Measurements from ENCODE around the gene ARHGEF28. TPM values are rescaled to one million over a fixed set of nuclear protein-coding genes. Genes with fewer than 3 reads are reported as not detected.

ARHGEF28 gene
- total and polyA plus RNA-seq, 2 of the 13 experiments (the other 11 are each of a cell fraction or from before 2014, with no cell fraction given): 17.4 to 34.1 TPM

DNA sequence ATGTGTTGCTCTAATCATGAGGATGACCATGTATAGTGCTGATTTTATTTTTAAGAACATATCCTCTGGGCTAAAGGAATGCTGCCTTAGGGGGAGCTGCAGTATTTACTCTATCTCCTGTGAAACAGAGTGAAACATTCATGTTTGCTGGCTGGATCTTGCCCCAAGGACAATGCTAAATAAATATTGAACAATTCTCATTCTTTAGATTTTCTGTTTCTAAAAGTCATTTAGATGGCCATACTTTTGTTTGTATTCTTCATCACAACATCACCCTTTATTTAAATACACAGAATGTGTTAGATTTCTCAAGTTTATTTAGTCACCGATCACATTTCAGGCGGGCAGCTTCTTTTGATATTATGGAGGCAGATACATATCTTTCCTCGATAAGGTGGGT lies 103.3 kb downstream of the ARHGEF28 start (continued):
- TF ChIP-seq, protein P1, sequence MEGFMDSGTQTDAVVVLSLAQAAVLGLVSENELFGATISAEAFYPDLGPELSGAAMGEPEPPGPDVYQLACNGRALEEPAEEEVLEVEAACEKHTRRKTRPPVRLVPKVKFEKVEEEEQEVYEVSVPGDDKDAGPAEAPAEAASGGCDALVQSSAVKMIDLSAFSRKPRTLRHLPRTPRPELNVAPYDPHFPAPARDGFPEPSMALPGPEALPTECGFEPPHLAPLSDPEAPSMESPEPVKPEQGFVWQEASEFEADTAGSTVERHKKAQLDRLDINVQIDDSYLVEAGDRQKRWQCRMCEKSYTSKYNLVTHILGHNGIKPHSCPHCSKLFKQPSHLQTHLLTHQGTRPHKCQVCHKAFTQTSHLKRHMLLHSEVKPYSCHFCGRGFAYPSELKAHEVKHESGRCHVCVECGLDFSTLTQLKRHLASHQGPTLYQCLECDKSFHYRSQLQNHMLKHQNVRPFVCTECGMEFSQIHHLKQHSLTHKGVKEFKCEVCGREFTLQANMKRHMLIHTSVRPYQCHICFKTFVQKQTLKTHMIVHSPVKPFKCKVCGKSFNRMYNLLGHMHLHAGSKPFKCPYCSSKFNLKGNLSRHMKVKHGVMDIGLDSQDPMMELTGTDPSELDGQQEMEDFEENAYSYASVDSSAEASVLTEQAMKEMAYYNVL (CRISPR knock-in tag; IDR thresholded peaks at IDR 0.05; ENCODE audit: borderline replicate concordance): peak; percentile 25; the same call in 1 of the 2 replicates
- TF ChIP-seq SKI (IDR thresholded peaks at IDR 0.05; ENCODE audit: partially characterized antibody): peak; percentile 74
- TF ChIP-seq TBL1XR1 (IDR thresholded peaks at IDR 0.05; ENCODE audit: borderline replicate concordance, low read length, partially characterized antibody): peak; percentile 61
- TF ChIP-seq, protein P2, sequence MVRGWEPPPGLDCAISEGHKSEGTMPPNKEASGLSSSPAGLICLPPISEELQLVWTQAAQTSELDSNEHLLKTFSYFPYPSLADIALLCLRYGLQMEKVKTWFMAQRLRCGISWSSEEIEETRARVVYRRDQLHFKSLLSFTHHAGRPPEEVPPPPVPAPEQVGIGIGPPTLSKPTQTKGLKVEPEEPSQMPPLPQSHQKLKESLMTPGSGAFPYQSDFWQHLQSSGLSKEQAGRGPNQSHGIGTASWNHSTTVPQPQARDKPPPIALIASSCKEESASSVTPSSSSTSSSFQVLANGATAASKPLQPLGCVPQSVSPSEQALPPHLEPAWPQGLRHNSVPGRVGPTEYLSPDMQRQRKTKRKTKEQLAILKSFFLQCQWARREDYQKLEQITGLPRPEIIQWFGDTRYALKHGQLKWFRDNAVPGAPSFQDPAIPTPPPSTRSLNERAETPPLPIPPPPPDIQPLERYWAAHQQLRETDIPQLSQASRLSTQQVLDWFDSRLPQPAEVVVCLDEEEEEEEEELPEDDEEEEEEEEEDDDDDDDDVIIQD (CRISPR knock-in tag; IDR thresholded peaks at IDR 0.05; ENCODE audit: low read depth): peak; percentile 78; the same call in 1 of the 2 replicates
- TF ChIP-seq, protein P3, sequence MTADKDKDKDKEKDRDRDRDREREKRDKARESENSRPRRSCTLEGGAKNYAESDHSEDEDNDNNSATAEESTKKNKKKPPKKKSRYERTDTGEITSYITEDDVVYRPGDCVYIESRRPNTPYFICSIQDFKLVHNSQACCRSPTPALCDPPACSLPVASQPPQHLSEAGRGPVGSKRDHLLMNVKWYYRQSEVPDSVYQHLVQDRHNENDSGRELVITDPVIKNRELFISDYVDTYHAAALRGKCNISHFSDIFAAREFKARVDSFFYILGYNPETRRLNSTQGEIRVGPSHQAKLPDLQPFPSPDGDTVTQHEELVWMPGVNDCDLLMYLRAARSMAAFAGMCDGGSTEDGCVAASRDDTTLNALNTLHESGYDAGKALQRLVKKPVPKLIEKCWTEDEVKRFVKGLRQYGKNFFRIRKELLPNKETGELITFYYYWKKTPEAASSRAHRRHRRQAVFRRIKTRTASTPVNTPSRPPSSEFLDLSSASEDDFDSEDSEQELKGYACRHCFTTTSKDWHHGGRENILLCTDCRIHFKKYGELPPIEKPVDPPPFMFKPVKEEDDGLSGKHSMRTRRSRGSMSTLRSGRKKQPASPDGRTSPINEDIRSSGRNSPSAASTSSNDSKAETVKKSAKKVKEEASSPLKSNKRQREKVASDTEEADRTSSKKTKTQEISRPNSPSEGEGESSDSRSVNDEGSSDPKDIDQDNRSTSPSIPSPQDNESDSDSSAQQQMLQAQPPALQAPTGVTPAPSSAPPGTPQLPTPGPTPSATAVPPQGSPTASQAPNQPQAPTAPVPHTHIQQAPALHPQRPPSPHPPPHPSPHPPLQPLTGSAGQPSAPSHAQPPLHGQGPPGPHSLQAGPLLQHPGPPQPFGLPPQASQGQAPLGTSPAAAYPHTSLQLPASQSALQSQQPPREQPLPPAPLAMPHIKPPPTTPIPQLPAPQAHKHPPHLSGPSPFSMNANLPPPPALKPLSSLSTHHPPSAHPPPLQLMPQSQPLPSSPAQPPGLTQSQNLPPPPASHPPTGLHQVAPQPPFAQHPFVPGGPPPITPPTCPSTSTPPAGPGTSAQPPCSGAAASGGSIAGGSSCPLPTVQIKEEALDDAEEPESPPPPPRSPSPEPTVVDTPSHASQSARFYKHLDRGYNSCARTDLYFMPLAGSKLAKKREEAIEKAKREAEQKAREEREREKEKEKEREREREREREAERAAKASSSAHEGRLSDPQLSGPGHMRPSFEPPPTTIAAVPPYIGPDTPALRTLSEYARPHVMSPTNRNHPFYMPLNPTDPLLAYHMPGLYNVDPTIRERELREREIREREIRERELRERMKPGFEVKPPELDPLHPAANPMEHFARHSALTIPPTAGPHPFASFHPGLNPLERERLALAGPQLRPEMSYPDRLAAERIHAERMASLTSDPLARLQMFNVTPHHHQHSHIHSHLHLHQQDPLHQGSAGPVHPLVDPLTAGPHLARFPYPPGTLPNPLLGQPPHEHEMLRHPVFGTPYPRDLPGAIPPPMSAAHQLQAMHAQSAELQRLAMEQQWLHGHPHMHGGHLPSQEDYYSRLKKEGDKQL (CRISPR knock-in tag; IDR thresholded peaks at IDR 0.05; ENCODE audit: low read depth): peak; percentile 82; the same call in 1 of the 2 replicates
- peak; percentile 50; the same call in 1 of the 2 replicates for TF ChIP-seq NKX3-1 (CRISPR knock-in tag; IDR thresholded peaks at IDR 0.05)
- TF ChIP-seq ZNF543 (CRISPR knock-in tag; IDR thresholded peaks at IDR 0.05): no peak
- TF ChIP-seq, protein P4, sequence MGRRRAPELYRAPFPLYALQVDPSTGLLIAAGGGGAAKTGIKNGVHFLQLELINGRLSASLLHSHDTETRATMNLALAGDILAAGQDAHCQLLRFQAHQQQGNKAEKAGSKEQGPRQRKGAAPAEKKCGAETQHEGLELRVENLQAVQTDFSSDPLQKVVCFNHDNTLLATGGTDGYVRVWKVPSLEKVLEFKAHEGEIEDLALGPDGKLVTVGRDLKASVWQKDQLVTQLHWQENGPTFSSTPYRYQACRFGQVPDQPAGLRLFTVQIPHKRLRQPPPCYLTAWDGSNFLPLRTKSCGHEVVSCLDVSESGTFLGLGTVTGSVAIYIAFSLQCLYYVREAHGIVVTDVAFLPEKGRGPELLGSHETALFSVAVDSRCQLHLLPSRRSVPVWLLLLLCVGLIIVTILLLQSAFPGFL (CRISPR knock-in tag; IDR thresholded peaks at IDR 0.05): no peak
- TF ChIP-seq, protein P5, sequence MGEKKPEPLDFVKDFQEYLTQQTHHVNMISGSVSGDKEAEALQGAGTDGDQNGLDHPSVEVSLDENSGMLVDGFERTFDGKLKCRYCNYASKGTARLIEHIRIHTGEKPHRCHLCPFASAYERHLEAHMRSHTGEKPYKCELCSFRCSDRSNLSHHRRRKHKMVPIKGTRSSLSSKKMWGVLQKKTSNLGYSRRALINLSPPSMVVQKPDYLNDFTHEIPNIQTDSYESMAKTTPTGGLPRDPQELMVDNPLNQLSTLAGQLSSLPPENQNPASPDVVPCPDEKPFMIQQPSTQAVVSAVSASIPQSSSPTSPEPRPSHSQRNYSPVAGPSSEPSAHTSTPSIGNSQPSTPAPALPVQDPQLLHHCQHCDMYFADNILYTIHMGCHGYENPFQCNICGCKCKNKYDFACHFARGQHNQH (CRISPR knock-in tag; IDR thresholded peaks at IDR 0.05): peak; percentile 22; the same call in 1 of the 2 replicates
- TF ChIP-seq NR2F1 (CRISPR knock-in tag; IDR thresholded peaks at IDR 0.05): peak in 1 of 2 experiments; percentile 35; a peak in 1 of 4 replicates
- peak; percentile 78; the same call in 1 of the 2 replicates for TF ChIP-seq SALL1 (CRISPR knock-in tag; IDR thresholded peaks at IDR 0.05)
- peak; percentile 80 for TF ChIP-seq PPARG (CRISPR knock-in tag; conservative IDR thresholded peaks at IDR 0.05)
- TF ChIP-seq ZNF644 (CRISPR knock-in tag; IDR thresholded peaks at IDR 0.05; ENCODE audit: low read depth): 0 out of 2 replicates have a peak, but pooled peaks have one; percentile 37
- TF ChIP-seq KLF16 (CRISPR knock-in tag; IDR thresholded peaks at IDR 0.05): peak in 1 of 2 experiments; percentile 59; a peak in 1 of 4 replicates
- TF ChIP-seq, protein P6, sequence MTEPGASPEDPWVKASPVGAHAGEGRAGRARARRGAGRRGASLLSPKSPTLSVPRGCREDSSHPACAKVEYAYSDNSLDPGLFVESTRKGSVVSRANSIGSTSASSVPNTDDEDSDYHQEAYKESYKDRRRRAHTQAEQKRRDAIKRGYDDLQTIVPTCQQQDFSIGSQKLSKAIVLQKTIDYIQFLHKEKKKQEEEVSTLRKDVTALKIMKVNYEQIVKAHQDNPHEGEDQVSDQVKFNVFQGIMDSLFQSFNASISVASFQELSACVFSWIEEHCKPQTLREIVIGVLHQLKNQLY (CRISPR knock-in tag; IDR thresholded peaks at IDR 0.05): peak; percentile 59; the same call in 1 of the 2 replicates
- peak; percentile 59 for TF ChIP-seq IRF2 (CRISPR knock-in tag; IDR thresholded peaks at IDR 0.05)
- peak; percentile 26; the same call in 1 of the 2 replicates for TF ChIP-seq ZNF292 (CRISPR knock-in tag; IDR thresholded peaks at IDR 0.05; ENCODE audit: borderline replicate concordance, low read depth)
